ENCODE data around the gene SEMA5A. TPM values are rescaled to one million over a fixed set of nuclear protein-coding genes. Genes with fewer than 3 reads are reported as not detected.

SEMA5A gene
- total RNA-seq, 4 donors from 2014 or later: 2.3 to 4.7 (median 3.7) TPM

GRCh38 chr5:9500625-9501024 lies 45.2 kb downstream of the SEMA5A start:
- Histone ChIP-seq H3K9me3 (no peaks in the 10 kb centered on the region), H3K4me1 (no peaks in the 10 kb centered on the region), H3K36me3 (no peaks in the 10 kb centered on the region), H3K27ac (no peak overlapping the region), H3K4me3 (no peak overlapping the region), H3K27me3 (no peaks in the 10 kb centered on the region)
- WGBS, 2 donors (ENCODE audit: low coverage in 1 of 2): 50 to 63% methylated on average over 1 to 2 of the region's 2 CpGs
- ATAC-seq: no peak
- TF ChIP-seq CTCF (IDR thresholded peaks at IDR 0.05) (no peak), EP300 (IDR thresholded peaks at IDR 0.05) (no peak), POLR2A (IDR thresholded peaks at IDR 0.05) (no peak), POLR2AphosphoS5 (IDR thresholded peaks at IDR 0.05) (no peak)

GRCh38 chr5:9500193-9500592 lies 45.7 kb downstream of the SEMA5A start:
- no peaks in the 10 kb centered on the region for H3K36me3 ChIP-seq
- no peaks in the 10 kb centered on the region for H3K27me3 ChIP-seq
- no peak for TF ChIP-seq CTCF (IDR thresholded peaks at IDR 0.05)
- TF ChIP-seq POLR2AphosphoS5 (IDR thresholded peaks at IDR 0.05): no peak
- no peak for TF ChIP-seq EP300 (IDR thresholded peaks at IDR 0.05)
- no peak for TF ChIP-seq POLR2A (IDR thresholded peaks at IDR 0.05)
- H3K4me1 ChIP-seq: no peaks in the 10 kb centered on the region
- ATAC-seq: no peak
- 74 to 79% methylated on average over 4 of the region's 4 CpGs for WGBS, 2 donors (ENCODE audit: low coverage in 1 of 2)
- H3K9me3 ChIP-seq: no peaks in the 10 kb centered on the region
- H3K4me3 ChIP-seq: no peak overlapping the region
- H3K27ac ChIP-seq: no peak overlapping the region

DNA sequence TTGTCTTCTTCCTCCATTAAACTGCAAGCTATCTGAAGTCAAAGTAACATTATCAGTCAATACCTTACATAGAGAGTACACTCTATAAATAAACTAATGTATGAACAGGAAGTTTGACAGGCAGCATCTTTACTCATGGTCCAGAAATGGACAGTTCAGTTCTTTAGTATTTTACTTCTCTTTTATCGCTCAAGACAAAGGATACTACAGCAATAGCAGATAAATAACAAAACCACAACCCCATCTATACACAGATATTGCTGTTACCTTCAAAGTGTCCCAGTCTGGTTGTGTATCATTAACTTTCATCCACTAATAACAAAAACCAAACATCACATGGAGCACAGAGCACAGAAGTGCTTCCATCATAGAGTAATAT lies 46.4 kb downstream of the SEMA5A start:
- H3K36me3 ChIP-seq: no peaks in the 10 kb centered on the region
- no peaks in the 10 kb centered on the region for H3K4me1 ChIP-seq
- H3K27me3 ChIP-seq: no peaks in the 10 kb centered on the region
- no peak for ATAC-seq
- H3K4me3 ChIP-seq: no peak overlapping the region
- H3K27ac ChIP-seq: no peak overlapping the region
- TF ChIP-seq POLR2AphosphoS5 (IDR thresholded peaks at IDR 0.05) (no peak), POLR2A (IDR thresholded peaks at IDR 0.05) (no peak), EP300 (IDR thresholded peaks at IDR 0.05) (no peak), CTCF (IDR thresholded peaks at IDR 0.05) (no peak)
- no peaks in the 10 kb centered on the region for H3K9me3 ChIP-seq
- WGBS, 2 donors (ENCODE audit: low coverage in 1 of 2): 100% methylated on average over 1 of the region's 1 CpG

DNA sequence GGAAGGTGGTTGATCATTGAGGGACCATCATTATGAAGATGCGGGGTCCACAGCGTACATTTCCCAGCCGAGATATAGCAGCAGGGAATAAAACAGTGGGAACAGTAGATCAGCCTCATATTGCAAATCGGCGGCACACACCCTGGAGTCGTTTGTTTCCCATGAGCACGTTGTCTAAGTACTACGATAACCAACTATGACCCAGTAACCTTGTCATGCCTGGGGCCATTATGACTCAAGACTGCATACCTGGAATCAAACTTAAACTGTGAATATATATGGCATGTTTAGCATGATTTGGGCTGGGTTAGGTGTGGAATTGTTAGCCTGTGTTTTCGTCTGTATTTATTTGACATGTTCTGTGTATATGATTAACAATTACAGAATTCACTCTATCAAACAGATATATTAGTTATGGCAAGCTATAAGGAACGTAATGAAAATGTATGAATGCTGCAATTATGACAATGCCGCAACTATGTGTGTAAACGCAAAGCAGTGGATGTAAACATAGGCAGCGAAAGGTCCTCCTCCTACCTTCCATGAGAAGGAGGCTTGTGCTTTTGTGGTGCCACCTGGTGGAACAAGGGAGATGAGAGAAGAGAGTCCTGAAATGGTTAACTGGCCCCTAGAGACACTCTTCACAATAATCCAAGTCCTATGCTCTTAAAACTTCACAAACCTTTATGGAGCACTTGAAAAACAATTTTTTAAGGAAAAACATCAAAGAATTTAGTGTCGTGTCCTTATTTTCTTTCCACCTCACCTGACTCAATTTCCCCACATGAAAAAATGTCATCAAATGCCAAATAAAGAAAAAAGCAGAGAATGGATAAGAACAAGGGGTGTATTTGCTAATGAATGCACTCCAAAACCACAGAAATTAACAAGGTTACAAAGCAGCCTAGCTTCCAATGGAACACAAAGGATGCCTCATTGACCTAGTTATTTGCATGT lies 47.1 kb downstream of the SEMA5A start:
- Histone ChIP-seq H3K4me3 (no peak overlapping the region), H3K9me3 (no peaks in the 10 kb centered on the region), H3K27me3 (no peaks in the 10 kb centered on the region), H3K4me1 (no peaks in the 10 kb centered on the region), H3K36me3 (no peaks in the 10 kb centered on the region), H3K27ac (no peak overlapping the region)
- TF ChIP-seq POLR2AphosphoS5 (IDR thresholded peaks at IDR 0.05) (no peak), CTCF (IDR thresholded peaks at IDR 0.05) (no peak), POLR2A (IDR thresholded peaks at IDR 0.05) (no peak), EP300 (IDR thresholded peaks at IDR 0.05) (no peak)
- no peak for ATAC-seq
- 93 to 95% methylated on average over 14 of the region's 14 CpGs for whole genome bisulfite sequencing, 2 donors (ENCODE audit: low coverage in 1 of 2)

DNA sequence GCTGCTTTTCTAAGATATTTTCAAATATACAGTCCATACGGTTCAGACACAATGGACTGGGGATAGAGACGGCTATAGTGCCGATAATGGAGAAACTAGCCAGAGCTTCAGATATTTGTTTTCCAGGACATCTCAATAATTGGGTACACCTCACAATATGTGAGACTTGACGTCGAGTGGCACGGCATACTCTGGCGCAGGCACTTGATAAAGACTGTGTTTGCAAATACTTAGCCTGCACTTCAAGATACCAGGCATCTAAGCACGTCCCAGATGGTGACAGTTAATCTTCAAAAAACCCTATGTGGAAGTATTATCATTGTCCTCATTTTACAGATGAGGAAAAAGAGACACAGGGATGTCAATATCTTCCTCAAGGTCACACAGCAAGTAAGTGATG lies 48.5 kb downstream of the SEMA5A start:
- Histone ChIP-seq H3K9me3 (no peaks in the 10 kb centered on the region), H3K4me3 (no peak overlapping the region), H3K27me3 (no peaks in the 10 kb centered on the region), H3K4me1 (no peaks in the 10 kb centered on the region), H3K27ac (no peak overlapping the region), H3K36me3 (no peaks in the 10 kb centered on the region)
- WGBS, 2 donors (ENCODE audit: low coverage in 1 of 2): 89 to 90% methylated on average over 8 of the region's 8 CpGs
- TF ChIP-seq CTCF (IDR thresholded peaks at IDR 0.05) (no peak), POLR2A (IDR thresholded peaks at IDR 0.05) (no peak), POLR2AphosphoS5 (IDR thresholded peaks at IDR 0.05) (no peak), EP300 (IDR thresholded peaks at IDR 0.05) (no peak)
- ATAC-seq: no peak

Data from gastroesophageal sphincter (tissue), 4 donors.